Spleen (tissue), 7 donors: Measurements from ENCODE around the gene CYP19A1.

Source experiments
- CTCF ChIP-seq, 11 experiments: fragments of 200-600 bp in 7 of 11; fragments of 450-650 bp in 4 of 11; sonication (generic) in 4 of 11; IDR thresholded peaks in 8 of 11; conservative IDR thresholded peaks in 3 of 11; 1 replicate in 7 of 11; 2 replicates in 4 of 11; pipeline versions ENCODE4 v1.4.0 to v1.8.0; 2016 to 2021; ENCODE audit warnings: antibody characterized with exemption in 11 of 11, inconsistent platforms in 4 of 11, mild to moderate bottlenecking in 1 of 11
- POLR2A ChIP-seq, 3 donors: fragments of 450-650 bp; IDR thresholded peaks; one replicate each; pipeline ENCODE4 v1.5.1; 2017; ENCODE audit warnings: antibody characterized with exemption in 3 of 3, mild to moderate bottlenecking in 1 of 3
- donor health status: DM: no; HTN: no; CAD: no; lungs with moderate emphysema.
- donor health status: DM: no; HTN: no; CAD: no.
- donor health status: DM: no; HTN: no; CAD: no.

- no peak for TF ChIP-seq CTCF (IDR thresholded peaks at IDR 0.05 in 8 of 11, conservative IDR thresholded peaks at IDR 0.05 in 3 of 11)
- no peak for TF ChIP-seq POLR2A (IDR thresholded peaks at IDR 0.05)
Observed at GRCh38 chr15:51353976-51354375, 15.6 kb upstream of the CYP19A1 start.
